ENCODE results near the gene ARL6IP5.

The ARL6IP5 gene

DNA sequence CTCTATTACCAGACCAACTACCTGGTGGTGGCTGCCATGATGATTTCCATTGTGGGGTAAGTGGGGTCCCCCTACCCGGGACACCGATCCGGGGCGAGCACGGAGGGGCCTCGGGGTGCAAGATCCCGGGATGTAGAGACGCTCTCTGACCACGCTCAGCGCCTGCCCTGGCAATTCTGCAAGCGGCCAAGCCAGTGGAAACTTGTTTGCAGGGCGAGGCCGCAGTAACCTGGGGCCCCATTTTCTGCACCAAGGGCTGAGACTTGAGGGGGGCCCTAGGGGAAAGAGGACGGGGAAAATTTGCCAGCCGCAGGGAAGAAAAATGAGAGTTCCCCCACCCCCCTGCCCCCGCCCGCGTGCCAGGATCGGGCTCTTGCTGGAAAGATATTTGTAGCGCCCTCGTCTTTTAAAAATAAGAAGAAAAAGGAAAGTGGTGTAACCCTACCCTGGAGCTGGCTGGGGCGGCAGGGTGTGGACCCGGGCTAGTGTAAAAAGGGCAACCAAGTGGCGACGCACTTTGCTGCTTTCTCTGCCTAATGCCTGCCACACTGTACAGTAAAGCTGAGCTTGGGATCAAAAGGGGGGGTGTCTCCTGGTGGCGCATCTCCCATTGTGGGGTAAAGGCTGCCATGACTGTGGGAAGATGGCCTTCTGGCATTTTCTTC, 563 bp downstream of the ARL6IP5 start:
- in situ Hi-C loops (cut with MboI; ENCODE audit: low pct_unique_long_range_greater_than_20kb, low sequenced_read_pairs): no loop called here

DNA sequence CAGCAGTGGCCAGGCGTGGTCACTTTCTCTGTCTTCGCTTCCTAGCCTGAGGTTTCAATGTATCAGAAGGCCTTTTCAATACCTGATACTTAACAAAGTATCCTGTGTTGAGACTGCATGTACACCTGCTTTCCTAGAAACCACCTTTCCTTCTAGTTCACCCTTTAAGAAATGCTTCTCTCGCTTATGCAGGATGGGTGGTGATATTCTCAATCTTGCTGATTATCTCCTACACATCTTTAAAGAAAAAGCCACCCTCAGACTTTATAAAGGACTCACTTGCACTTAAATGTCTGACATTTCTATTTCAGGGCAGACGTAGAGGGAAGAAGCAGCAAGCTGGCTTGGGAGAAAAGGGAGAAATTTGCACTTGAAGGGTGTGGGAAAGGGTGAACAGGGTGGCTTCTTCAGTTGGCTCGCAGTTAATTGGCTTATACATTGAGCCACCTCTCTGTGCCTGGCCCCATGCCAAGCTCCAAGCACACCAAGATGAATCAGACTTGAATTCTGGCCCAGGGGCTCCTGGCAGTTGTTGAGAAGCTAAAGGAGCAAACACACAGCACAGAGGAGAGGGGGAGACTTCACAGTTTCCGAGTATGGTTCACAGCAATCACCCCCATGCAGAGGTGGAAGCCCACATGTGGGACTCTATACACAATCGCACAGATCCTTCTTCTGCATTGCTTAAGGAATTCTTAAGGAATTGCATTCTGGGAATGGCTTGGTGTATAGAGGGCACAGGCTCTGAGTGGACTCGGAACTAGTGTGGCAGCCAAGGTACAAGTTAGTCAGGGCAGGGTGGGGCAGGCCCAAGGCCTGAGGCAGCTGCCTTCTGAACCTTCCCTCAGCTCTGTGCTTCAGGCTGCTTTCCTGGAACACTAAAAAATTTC, 1.3 kb downstream of the ARL6IP5 start:
- in situ Hi-C loops (cut with MboI; ENCODE audit: low pct_unique_long_range_greater_than_20kb, low sequenced_read_pairs): no loop called here
- peak; percentile 67 for DNase-seq

More for the DNA sequence above, 563 bp downstream of the ARL6IP5 start:
- peak; percentile 20 for DNase-seq

- no peak for DNase-seq
- in situ Hi-C loops (cut with MboI; ENCODE audit: low pct_unique_long_range_greater_than_20kb, low sequenced_read_pairs): no loop called here
Observed at GRCh38 chr3:69087030-69087791, 2.5 kb downstream of the ARL6IP5 start.

DNA sequence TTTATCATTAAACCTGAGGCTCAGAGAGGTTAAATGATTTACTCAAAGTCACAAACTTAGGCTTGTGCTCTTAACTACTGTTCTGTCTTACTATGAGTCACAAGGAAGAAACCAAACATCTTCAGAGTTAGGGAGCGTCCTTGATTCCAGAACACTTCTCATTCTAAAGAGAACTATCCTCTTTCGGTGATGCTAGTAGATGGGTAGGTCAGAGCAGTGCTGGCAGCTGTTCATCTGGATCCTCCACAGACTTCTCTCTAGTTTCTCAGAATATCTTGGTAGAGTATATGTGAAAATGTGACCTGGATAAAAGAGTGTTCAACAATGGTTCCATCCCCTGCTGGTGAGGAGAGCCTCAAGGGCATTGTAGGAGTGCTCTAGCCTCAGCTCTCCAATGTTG, 3.3 kb downstream of the ARL6IP5 start:
- DNase-seq: no peak
- in situ Hi-C loops (cut with MboI; ENCODE audit: low pct_unique_long_range_greater_than_20kb, low sequenced_read_pairs): no loop called here

GRCh38 chr3:69090021-69090420, 5.3 kb downstream of the ARL6IP5 start:
- in situ Hi-C loops (cut with MboI; ENCODE audit: low pct_unique_long_range_greater_than_20kb, low sequenced_read_pairs): no loop called here
- DNase-seq: no peak

DNA sequence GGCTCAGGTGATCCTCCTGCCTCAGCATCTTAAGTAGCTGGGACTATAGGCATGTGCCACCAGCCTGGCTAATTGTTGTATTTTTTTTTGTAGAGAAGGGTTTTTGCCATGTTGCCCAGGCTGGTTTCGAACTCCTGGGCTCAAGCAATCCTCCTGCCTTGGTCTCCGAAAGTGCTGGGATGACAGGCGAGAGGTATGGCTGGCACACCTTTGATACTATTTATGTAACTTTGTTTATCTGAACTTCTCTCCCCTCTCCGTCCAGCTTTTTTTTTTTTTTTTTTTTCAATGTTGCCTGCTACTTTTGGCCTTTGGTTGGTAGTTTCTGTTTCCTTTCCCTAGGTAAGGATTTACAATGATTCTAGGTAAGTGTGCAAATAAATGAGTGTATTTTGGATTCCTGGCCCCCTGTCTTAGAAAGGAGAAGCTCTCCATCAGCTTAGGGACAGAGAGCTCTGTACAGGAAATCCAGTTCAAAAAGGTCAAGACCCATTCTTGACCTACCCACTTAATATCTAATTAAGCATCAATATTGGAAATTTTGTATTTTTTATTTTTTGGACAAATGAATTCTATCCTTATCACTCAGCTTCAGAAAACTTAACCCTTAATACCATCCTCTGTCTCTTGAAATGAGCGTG, 6.8 kb downstream of the ARL6IP5 start:
- no peak for DNase-seq
- in situ Hi-C loops (cut with MboI; ENCODE audit: low pct_unique_long_range_greater_than_20kb, low sequenced_read_pairs): no loop called here

DNA sequence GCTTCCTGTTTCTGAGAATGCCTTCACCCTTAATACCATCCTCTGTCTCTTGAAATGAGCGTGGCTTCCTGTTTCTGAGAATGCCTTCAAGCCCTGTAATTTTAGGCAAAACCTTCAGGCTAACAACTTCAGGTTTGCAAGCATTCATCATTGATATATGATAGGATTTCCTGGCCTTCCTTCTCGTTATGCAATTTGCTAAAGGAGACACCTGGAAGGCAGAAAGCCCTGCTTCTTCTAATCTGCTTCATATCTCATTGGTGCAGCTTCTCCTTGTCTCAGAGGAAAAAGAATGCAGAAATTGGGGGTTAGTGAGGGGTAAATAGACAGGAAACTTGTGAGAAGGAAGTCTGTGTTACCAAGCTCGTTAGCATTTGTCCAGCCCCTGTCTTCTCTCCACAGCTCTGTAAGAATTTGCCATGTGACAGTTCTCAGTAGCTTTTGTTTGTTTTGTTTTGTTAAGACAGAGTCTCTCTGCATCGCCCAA, 7.3 kb downstream of the ARL6IP5 start:
- DNase-seq: peak; percentile 94
- in situ Hi-C loops (cut with MboI; ENCODE audit: low pct_unique_long_range_greater_than_20kb, low sequenced_read_pairs): no loop called here

- in situ Hi-C loops (cut with MboI; ENCODE audit: low pct_unique_long_range_greater_than_20kb, low sequenced_read_pairs): no loop called here
- peak; percentile 90 for DNase-seq
Observed at GRCh38 chr3:69094467-69095205, 9.9 kb downstream of the ARL6IP5 start.

- in situ Hi-C loops (cut with MboI; ENCODE audit: low pct_unique_long_range_greater_than_20kb, low sequenced_read_pairs): no loop called here
- DNase-seq: peak; percentile 30
Observed at GRCh38 chr3:69095636-69096035, 10.9 kb downstream of the ARL6IP5 start.

- no peak for DNase-seq
- in situ Hi-C loops (cut with MboI; ENCODE audit: low pct_unique_long_range_greater_than_20kb, low sequenced_read_pairs): no loop called here
Observed at GRCh38 chr3:69096299-69096698, 11.6 kb downstream of the ARL6IP5 start.

DNA sequence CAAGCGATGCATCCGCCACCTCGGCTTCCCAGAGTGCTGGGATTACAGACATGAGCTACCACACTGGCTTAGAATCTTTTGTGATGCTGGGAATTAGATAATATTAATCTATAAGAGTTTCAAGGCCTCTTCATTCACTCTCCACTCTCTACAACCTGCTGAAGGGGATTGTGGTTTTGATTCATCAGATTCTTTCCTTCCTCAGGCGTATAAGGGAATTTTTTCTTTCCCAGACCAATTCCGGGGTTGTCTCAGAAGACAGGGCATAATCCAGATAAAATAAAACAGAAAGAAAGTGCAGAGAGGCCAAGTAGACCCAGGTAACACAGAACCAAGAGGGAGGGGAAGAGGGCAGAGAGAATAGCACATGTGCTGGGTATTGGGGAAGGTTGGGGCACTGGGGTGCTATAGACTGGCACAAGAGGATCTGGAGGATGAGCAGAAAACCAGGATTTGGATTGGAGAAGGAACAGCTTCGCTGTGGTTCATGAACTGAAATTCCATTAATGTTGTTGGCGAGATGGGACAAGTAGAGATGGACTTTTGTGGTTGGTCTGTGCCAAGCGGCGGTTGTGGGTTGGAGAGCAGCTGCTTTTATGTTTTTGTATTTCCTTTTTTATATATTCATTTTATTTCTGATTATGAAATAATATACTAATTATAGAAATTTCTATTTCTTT, 12.8 kb downstream of the ARL6IP5 start:
- DNase-seq: no peak
- in situ Hi-C loops (cut with MboI; ENCODE audit: low pct_unique_long_range_greater_than_20kb, low sequenced_read_pairs): no loop called here

GRCh38 chr3:69099576-69099975, 14.8 kb downstream of the ARL6IP5 start:
- in situ Hi-C loops (cut with MboI; ENCODE audit: low pct_unique_long_range_greater_than_20kb, low sequenced_read_pairs): no loop called here
- no peak for DNase-seq

DNA sequence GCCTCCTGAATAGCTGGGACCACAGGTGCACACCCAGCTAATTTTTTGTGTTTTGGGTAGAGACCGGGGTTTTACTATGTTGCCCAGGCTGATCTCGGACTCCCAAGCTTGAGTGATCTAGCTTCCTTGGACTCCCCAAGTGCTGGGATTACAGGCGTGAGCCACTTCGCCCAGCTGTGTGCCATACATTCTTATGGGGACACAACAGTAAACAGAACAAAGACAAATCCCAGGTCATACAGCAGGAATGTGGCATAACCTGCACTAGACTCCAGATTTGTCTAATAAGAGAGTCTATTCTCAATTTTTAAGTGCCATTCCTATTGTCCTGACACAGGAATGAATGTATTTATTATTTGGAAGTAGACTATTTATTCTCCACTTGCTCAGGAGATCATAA, 17.6 kb downstream of the ARL6IP5 start:
- no peak for DNase-seq
- in situ Hi-C loops (cut with MboI; ENCODE audit: low pct_unique_long_range_greater_than_20kb, low sequenced_read_pairs): no loop called here

- in situ Hi-C loops (cut with MboI; ENCODE audit: low pct_unique_long_range_greater_than_20kb, low sequenced_read_pairs): no loop called here
- no peak for DNase-seq
Observed at GRCh38 chr3:69103123-69103522, 18.4 kb downstream of the ARL6IP5 start.

GRCh38 chr3:69104586-69104985, 19.8 kb downstream of the ARL6IP5 start:
- in situ Hi-C loops (cut with MboI; ENCODE audit: low pct_unique_long_range_greater_than_20kb, low sequenced_read_pairs): no loop called here
- DNase-seq: no peak

- no peak for DNase-seq
- in situ Hi-C loops (cut with MboI; ENCODE audit: low pct_unique_long_range_greater_than_20kb, low sequenced_read_pairs): no loop called here
Observed at GRCh38 chr3:69105320-69105719, 20.6 kb downstream of the ARL6IP5 start.

DNA sequence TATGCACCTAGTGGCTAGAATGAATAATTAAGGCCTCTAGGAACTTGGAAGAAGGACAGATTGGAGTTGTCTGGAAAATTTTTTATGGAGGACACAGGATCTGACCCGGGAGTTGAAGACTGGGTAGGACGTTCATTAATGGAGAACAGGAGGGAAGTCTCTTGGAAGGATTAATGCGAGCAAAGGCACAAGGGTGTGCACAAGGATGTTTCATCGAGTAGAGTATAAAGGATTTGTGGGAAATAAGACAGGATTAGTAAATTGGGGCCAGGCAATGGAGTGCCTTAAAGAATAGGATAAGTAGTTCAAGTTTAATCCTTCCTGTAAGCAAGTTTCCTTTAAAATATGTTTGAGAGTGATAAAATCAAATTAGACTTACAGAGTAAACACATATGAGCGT, 23.1 kb downstream of the ARL6IP5 start:
- DNase-seq: no peak
- in situ Hi-C loops (cut with MboI; ENCODE audit: low pct_unique_long_range_greater_than_20kb, low sequenced_read_pairs): no loop called here

DNA sequence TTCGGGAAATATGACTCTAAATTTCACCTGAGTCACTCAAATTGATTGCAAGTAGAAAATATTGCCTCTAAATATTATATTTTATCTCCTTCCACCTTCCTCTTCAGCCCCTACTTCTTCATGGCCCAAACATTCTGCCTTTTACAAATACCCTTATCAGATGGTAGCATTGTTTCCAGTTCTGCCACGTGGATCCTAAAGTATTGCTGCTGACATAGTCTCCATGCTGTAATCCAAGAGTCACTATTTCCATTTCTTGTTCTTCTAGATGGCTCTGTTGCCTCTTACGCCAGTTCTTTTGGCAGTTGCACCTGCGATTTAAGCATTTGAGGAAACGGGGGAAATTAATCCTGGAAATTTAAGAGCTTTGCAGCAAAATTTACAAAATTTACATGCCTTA, 24.1 kb downstream of the ARL6IP5 start:
- peak; percentile 23 for DNase-seq
- in situ Hi-C loops (cut with MboI; ENCODE audit: low pct_unique_long_range_greater_than_20kb, low sequenced_read_pairs): no loop called here

Measured in KBM-7 (cell line).